Tongue (tissue), 2 donors: ENCODE data around the gene KIF21A. TPM values are rescaled to one million over a fixed set of nuclear protein-coding genes. Genes with fewer than 3 reads are reported as not detected.
"Not testable (repeated sequence)": the region's sequence is repeated elsewhere in the genome, so short reads cannot be mapped to it uniquely, and the experiment has no call there.

Experiments used
- DNase-seq: peaks from one replicate; pipeline ENCODE4 v3.0.0-alpha.2; 2015
- total RNA-seq: library from RNA; depleted of rRNA; stranded (reverse); fragments of >200 nt; gene quantifications from one replicate; pipeline ENCODE4 v1.2.3, GENCODE V29; 2014

Gene KIF21A
- total RNA-seq, 1 donor from 2014 or later: 34.9 TPM

- DNase-seq: no peak
Observed at GRCh38 chr12:39341761-39342160, 101.2 kb downstream of the KIF21A start.

DNA sequence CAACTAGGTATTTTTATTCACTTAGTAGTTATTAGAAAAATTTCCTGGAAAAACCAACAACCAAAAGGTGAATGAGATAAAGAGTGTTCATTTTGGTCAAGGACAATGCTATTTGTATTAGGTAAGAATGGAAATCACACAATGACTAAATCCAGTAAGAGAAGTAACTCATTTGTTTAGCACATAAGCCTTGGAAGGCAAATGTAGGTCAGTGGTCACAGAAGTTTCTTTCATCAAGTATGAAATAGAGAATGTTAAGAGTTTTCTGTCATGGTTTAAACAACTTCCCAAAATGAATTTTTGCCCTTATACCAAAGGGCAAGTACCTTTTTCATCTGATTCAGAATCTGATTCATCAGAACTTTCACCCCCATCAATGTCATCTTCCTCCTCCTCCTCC lies 101.7 kb downstream of the KIF21A start:
- no peak for DNase-seq

GRCh38 chr12:39332661-39333175 lies 110.2 kb downstream of the KIF21A start:
- peak; percentile 42 for DNase-seq

GRCh38 chr12:39331539-39332261 lies 111.2 kb downstream of the KIF21A start:
- no peak for DNase-seq

- no peak for DNase-seq
Observed at GRCh38 chr12:39329876-39330275, 113.0 kb downstream of the KIF21A start.

DNA sequence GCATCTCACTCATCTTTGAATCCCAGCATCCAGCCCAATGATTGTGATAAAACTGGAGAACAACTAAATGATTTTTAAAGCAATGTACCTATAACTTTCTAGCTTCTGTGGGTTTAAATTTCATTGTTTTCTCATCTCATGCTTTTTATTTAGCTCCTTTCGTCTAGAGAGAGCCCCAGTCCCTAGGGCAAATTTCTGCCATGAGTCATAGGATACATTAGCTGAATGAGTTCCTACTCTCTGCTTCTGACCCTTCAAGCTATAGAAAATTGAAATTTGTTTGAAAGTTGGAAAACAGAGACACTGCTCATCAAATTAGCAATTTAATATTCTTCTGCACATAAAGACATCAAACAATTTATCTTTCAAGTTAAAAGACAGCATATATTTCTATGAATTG lies 113.9 kb downstream of the KIF21A start:
- DNase-seq: no peak

- no peak for DNase-seq
Observed at GRCh38 chr12:39327965-39328364, 115.0 kb downstream of the KIF21A start.

GRCh38 chr12:39327510-39327909 lies 115.4 kb downstream of the KIF21A start:
- no peak for DNase-seq

DNA sequence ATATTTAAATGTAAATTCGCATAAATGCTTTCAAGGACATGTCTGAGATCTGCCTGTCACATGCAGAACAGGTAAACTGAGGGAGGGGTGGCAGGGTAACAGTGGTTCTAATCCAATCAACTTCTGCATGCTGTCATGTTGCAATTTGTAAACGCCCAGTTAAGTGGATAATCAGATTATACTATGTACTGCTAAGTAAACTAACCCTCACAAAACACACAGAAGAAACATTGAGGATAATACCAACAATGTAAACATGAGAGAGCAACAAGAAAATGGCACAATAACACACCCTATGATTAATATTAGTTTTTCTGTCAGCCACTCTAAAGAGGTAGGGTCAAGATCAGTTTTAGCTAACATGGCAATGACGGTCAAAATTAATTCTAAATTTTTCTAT lies 123.7 kb downstream of the KIF21A start:
- DNase-seq: no peak

GRCh38 chr12:39314547-39314946 lies 128.4 kb downstream of the KIF21A start:
- DNase-seq: no peak

DNA sequence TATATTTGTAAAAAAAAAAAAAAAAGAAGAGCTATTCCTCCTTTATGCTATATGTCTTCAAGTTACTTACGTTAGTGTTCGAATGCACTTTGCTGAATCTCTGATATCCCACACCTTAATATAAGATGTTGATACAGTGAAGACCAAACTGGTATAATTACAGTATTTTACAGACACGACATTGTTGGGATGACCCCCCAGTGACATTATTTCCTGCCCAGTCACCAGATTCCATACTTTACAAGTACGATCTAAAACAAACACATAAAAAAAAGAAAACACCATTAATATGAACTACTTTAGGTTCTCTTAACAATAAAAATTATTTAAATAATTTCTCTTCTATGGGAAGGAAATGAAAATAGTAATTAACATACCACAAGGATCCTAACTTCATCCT lies 133.4 kb downstream of the KIF21A start:
- DNase-seq: no peak

DNA sequence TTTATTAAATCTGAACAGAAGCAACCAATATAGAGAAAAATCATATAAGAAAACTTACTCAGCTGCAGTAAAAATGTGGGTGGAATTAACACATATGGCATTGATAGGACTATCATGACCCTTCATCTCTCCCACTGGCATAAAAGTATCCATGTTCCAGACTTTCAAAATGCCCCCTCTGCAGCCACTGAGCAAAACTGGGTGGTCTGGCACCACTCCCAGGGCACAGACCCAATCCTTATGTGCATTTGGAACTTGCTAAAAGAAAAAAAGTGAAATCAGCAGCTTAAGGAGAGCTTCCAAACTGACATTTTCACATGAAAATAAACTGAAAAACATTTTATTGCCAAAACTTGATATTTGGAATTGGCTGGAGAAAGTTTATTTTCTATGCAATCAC lies 141.5 kb downstream of the KIF21A start:
- peak; percentile 15 for DNase-seq

- no peak for DNase-seq
Observed at GRCh38 chr12:39300799-39301198, 142.1 kb downstream of the KIF21A start.

DNA sequence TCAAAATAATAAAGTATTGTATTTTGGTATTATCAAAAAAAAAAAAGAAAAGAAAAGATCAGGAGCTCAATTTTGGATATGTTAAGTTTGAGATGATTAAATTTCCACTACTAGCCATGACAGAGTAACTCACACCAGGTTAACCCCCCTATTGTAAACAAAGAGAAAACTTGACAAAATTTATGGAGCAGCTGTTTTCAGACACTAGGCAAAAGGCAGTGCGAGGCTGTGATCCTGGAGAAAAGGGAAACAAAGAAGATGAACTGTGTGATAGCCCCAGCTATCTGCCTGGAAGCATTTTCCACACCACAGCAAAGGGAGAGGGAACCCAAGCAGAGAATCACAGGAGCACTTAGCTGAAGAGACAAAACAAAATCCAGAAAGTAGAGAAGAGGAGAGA lies 145.0 kb downstream of the KIF21A start:
- no peak for DNase-seq

GRCh38 chr12:39296496-39296895 lies 146.4 kb downstream of the KIF21A start:
- no peak for DNase-seq

GRCh38 chr12:39295593-39295992 lies 147.3 kb downstream of the KIF21A start:
- DNase-seq: not testable (repeated sequence)

DNA sequence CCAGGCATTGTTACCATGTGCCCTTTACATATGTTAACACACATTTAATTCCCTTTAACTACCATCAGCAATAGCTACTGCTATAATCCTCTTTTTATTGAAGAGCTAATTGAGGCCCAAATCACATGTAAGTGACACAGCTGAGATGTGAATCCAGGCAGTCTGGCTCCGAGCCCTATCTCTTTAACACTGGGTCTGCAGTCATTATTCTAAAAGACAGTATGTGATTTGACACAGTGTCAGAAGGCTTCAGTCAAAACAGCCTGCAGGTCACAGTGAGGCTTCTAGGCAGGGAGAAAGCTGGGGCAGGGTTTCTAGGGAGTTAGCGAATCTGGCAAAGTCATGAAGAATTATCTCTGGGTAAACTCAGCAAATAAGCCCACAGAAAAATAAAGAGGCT lies 148.2 kb downstream of the KIF21A start:
- DNase-seq: no peak

DNA sequence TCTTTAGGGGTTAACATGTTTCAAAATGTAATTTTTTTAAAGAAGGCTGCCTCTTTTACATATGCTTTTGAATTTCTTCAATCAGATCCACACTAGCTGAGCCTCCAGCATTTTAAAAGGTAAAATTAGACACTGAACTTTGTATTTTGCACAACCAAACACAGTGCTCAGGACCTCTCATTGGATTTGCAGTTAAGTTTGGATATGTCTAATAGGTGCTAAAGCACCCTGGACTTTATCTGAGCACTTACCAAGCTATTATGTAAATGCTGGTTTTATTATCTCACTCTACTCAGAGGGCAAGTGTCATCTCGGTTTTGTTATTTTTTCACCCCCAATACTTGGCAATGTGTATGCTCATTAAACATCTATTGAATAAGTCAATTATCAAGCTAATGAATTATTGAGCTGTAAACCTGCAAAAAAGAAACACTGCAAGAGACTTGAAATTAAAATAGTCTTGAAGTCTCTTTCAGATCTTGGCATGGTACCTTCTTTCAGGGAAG lies 150.7 kb downstream of the KIF21A start:
- no peak for DNase-seq

- DNase-seq: no peak
Observed at GRCh38 chr12:39287817-39288216, 155.1 kb downstream of the KIF21A start.

DNA sequence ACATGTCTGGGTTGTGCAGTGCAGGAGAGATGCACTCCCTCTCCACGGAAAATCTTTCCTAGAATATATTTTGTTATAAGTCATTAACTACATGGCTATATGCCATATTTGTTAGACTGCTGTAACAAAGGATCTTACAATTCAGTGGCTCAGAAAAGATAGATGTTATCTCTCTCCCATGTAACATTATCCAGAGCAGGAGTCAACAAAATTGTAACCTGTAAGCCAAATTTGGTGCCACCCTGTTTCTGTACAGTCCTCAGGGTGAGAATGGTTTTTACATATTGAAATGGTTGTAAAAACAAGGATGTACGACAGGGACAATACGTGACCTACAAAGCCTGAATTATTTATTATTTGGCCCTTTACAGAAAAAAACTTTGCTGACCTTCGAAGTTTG lies 155.5 kb downstream of the KIF21A start:
- no peak for DNase-seq

DNA sequence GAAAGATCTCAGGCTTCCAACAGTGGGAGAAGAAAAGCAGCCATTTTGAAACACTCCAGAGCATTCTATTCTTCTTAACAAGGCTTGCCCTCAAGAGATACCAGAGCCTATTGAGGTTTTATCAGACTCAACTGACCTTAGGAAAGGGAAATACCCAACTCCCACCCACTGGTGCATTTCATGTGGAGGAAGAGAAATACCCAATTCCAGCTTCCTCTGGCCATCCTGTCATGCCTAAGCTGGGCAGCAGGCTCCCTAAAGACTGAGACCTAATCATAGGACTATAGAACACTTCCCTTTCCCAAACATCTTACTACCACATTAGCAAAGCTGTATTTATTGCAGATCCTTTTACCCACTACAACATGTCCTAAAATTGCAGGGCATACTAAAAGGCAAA lies 164.5 kb downstream of the KIF21A start:
- DNase-seq: no peak

- DNase-seq: no peak
Observed at GRCh38 chr12:39277416-39277815, 165.5 kb downstream of the KIF21A start.

- DNase-seq: no peak
Observed at GRCh38 chr12:39275846-39276245, 167.1 kb downstream of the KIF21A start.
